IMR-90 (cell line): ENCODE measurements around the gene SREBF2. TPM values are rescaled to one million over a fixed set of nuclear protein-coding genes. Genes with fewer than 3 reads are reported as not detected.

Experiments
- ATAC-seq: fragments of 200-7000 bp; cut with Tn5 transposase; 2 replicates; pipeline ENCODE4 v1.9.1; 2020; ENCODE audit warnings: low read depth, mild to moderate bottlenecking, moderate library complexity
- BruUV-seq: library from RNA; stranded (reverse); fragments of 400-500 nt; replicated peaks from 2 replicates; lab custom pipeline; 2021; lab: Mats Ljungman, UMichigan
- CTCF ChIA-PET: fragments of 300-600 bp; formaldehyde crosslinking; extraction: SDS; loops from one replicate; lab custom pipeline; 2021; ENCODE audit warnings: antibody characterized with exemption; lab: Yijun Ruan, JAX
- POLR2A ChIA-PET: fragments of 300-600 bp; sonication (Branson Sonifier 250); formaldehyde crosslinking; loops from one replicate; lab custom pipeline; 2022; ENCODE audit warnings: antibody characterized with exemption; ENCODE audit not compliant: unreplicated experiment; lab: Charles Lee
- DNase-seq: peaks from one replicate; pipeline ENCODE4 v3.0.0; 2013
- H2AFZ ChIP-seq: replicated peaks from 2 replicates; pipeline ENCODE3; 2013; ENCODE audit warnings: low read length, mild to moderate bottlenecking; ENCODE audit not compliant: poor library complexity
- H2AK5ac ChIP-seq: 2 replicates; pipeline ENCODE4 v1.6.1; 2013; ENCODE audit warnings: low read depth, low read length, inconsistent platforms
- H2AK9ac ChIP-seq: replicated peaks from 2 replicates; pipeline ENCODE3; 2013; ENCODE audit warnings: mild to moderate bottlenecking, low read depth, low read length, moderate library complexity; ENCODE audit not compliant: poor library complexity
- H2BK120ac ChIP-seq: 2 replicates; pipeline ENCODE4 v1.6.1; 2013; ENCODE audit warnings: low read depth, low read length, inconsistent platforms
- H2BK15ac ChIP-seq: 3 replicates; pipeline ENCODE4 v1.6.1; 2013; ENCODE audit warnings: low read depth, low read length, inconsistent platforms
- H2BK20ac ChIP-seq: 2 replicates; pipeline ENCODE4 v1.6.1; 2013; ENCODE audit warnings: low read depth, mild to moderate bottlenecking, inconsistent platforms, low read length, moderate library complexity
- H2BK5ac ChIP-seq: 2 replicates; pipeline ENCODE4 v1.6.1; 2013; ENCODE audit warnings: mild to moderate bottlenecking, low read depth, low read length, inconsistent platforms; ENCODE audit not compliant: poor library complexity, severe bottlenecking
- H3K14ac ChIP-seq: replicated peaks from 2 replicates; pipeline ENCODE4 v1.6.1; 2013; ENCODE audit warnings: low read depth, low read length, inconsistent platforms
- H3K18ac ChIP-seq: 2 replicates; pipeline ENCODE4 v1.6.1; 2013; ENCODE audit warnings: low read depth, low read length, control low read depth
- H3K23ac ChIP-seq: 2 replicates; pipeline ENCODE4 v1.6.1; 2013; ENCODE audit warnings: low read depth, low read length, inconsistent platforms
- H3K27ac ChIP-seq: 2 replicates; pipeline ENCODE4 v1.5.1; 2013; ENCODE audit warnings: mild to moderate bottlenecking, control low read depth, low read length; ENCODE audit not compliant: insufficient read depth
- H3K27me3 ChIP-seq: 2 replicates; pipeline ENCODE4 v1.6.1; 2013; ENCODE audit warnings: low read length; ENCODE audit not compliant: control insufficient read depth, insufficient read depth
- H3K36me3 ChIP-seq: 2 replicates; pipeline ENCODE4 v1.6.1; 2013; ENCODE audit warnings: low read length, mixed read lengths; ENCODE audit not compliant: control insufficient read depth, insufficient read depth
- H3K4ac ChIP-seq: 2 replicates; pipeline ENCODE4 v1.6.1; 2013; ENCODE audit warnings: low read depth, low read length, inconsistent platforms
- H3K4me1 ChIP-seq: 2 replicates; pipeline ENCODE4 v1.6.1; 2013; ENCODE audit warnings: low read length, mixed read lengths; ENCODE audit not compliant: control insufficient read depth, insufficient read depth
- H3K4me2 ChIP-seq: 2 replicates; pipeline ENCODE4 v1.6.1; 2013; ENCODE audit warnings: low read depth, mild to moderate bottlenecking, control low read depth, low read length, moderate library complexity
- H3K4me3 ChIP-seq: 2 replicates; pipeline ENCODE4 v1.5.1; 2013; ENCODE audit warnings: low read depth, mild to moderate bottlenecking, control low read depth, low read length, moderate library complexity; ENCODE audit not compliant: insufficient read depth
- H3K56ac ChIP-seq: 2 replicates; pipeline ENCODE4 v1.6.1; 2013; ENCODE audit warnings: low read length, inconsistent platforms; ENCODE audit not compliant: insufficient read depth; ENCODE audit errors: extremely low read depth
- H3K79me1 ChIP-seq, 2 experiments: 2 replicates each; pipeline ENCODE4 v1.6.1; 2013; ENCODE audit warnings: low read length in 2 of 2, inconsistent platforms in 1 of 2, low read depth in 1 of 2
- H3K9ac ChIP-seq: 2 replicates; pipeline ENCODE4 v1.6.1; 2013; ENCODE audit warnings: low read depth, low read length, control low read depth
- H3K9me1 ChIP-seq: 2 replicates; pipeline ENCODE4 v1.6.1; 2013; ENCODE audit warnings: low read length, inconsistent platforms; ENCODE audit not compliant: insufficient read depth
- H3K9me3 ChIP-seq: 2 replicates; pipeline ENCODE4 v1.6.1; 2013; ENCODE audit warnings: low read length; ENCODE audit not compliant: control insufficient read depth, insufficient read depth
- H4K20me1 ChIP-seq: 2 replicates; pipeline ENCODE4 v1.6.1; 2013; ENCODE audit warnings: low read length, inconsistent platforms; ENCODE audit not compliant: insufficient read depth
- H4K5ac ChIP-seq: 2 replicates; pipeline ENCODE4 v1.6.1; 2013; ENCODE audit warnings: mild to moderate bottlenecking, low read depth, low read length, control low read depth
- H4K8ac ChIP-seq, 2 experiments: 2 replicates each; pipeline ENCODE4 v1.6.1; 2013; ENCODE audit warnings: low read depth in 2 of 2, low read length in 2 of 2, control low read depth in 1 of 2, inconsistent platforms in 1 of 2
- H4K91ac ChIP-seq: 2 replicates; pipeline ENCODE4 v1.6.1; 2013; ENCODE audit warnings: low read depth, low read length, inconsistent platforms; ENCODE audit not compliant: insufficient read depth
- BHLHE40 ChIP-seq: fragments of 150-350 bp; IDR thresholded peaks from 2 replicates; pipeline ENCODE4 v1.6.1; 2016; ENCODE audit warnings: mild to moderate bottlenecking, low read depth, low read length
- CEBPB ChIP-seq: IDR thresholded peaks from 2 replicates; pipeline ENCODE4 v1.6.1; 2012; ENCODE audit warnings: low read depth, low read length, improper control_type of control experiment
- CHD1 ChIP-seq: IDR thresholded peaks from 2 replicates; pipeline ENCODE4 v1.6.1; 2012; ENCODE audit warnings: low read depth, low read length, improper control_type of control experiment
- CTCF ChIP-seq: conservative IDR thresholded peaks from 2 replicates; pipeline ENCODE4 v1.5.1; 2012; ENCODE audit warnings: mild to moderate bottlenecking, low read depth, low read length, improper control_type of control experiment
- FOS ChIP-seq: fragments of 150-350 bp; IDR thresholded peaks from 2 replicates; pipeline ENCODE4 v1.6.1; 2016; ENCODE audit warnings: low read depth, low read length
- MAFK ChIP-seq: IDR thresholded peaks from 2 replicates; pipeline ENCODE4 v1.6.1; 2012; ENCODE audit warnings: low read depth, low read length, improper control_type of control experiment
- MAZ ChIP-seq: IDR thresholded peaks from 2 replicates; pipeline ENCODE4 v1.6.1; 2012; ENCODE audit warnings: low read depth, mild to moderate bottlenecking, low read length, improper control_type of control experiment, moderate library complexity, borderline replicate concordance
- MXI1 ChIP-seq: IDR thresholded peaks from 2 replicates; pipeline ENCODE4 v1.6.1; 2012; ENCODE audit warnings: low read depth, mild to moderate bottlenecking, low read length, moderate library complexity, borderline replicate concordance
- NFE2L2 ChIP-seq: fragments of 150-350 bp; IDR thresholded peaks from 2 replicates; pipeline ENCODE4 v1.6.1; 2016; ENCODE audit warnings: low read depth, mild to moderate bottlenecking, low read length
- POLR2A ChIP-seq: IDR thresholded peaks from 2 replicates; pipeline ENCODE4 v1.6.1; 2012; ENCODE audit warnings: mild to moderate bottlenecking, low read depth, low read length
- RAD21 ChIP-seq: IDR thresholded peaks from 2 replicates; pipeline ENCODE4 v1.6.1; 2012; ENCODE audit warnings: low read length, improper control_type of control experiment
- RCOR1 ChIP-seq: IDR thresholded peaks from 2 replicates; pipeline ENCODE4 v1.6.1; 2012; ENCODE audit warnings: mild to moderate bottlenecking, low read length, improper control_type of control experiment; ENCODE audit not compliant: insufficient replicate concordance
- RFX5 ChIP-seq: IDR thresholded peaks from 2 replicates; pipeline ENCODE4 v1.8.0; 2012; ENCODE audit warnings: low read depth, mild to moderate bottlenecking, low read length, moderate library complexity
- SMC3 ChIP-seq: fragments of 150-350 bp; IDR thresholded peaks from 2 replicates; pipeline ENCODE4 v1.6.1; 2016; ENCODE audit warnings: low read depth, mild to moderate bottlenecking, antibody characterized with exemption, low read length, moderate library complexity
- USF2 ChIP-seq: fragments of 150-350 bp; IDR thresholded peaks from 2 replicates; pipeline ENCODE4 v1.6.1; 2017; ENCODE audit warnings: mild to moderate bottlenecking, antibody characterized with exemption, low read length, low read depth
- WGBS, 2 experiments: methylation state at CpG; one replicate each; pipeline versions ENCODE4 v1.1.5 to v1.1.7; 2013; ENCODE audit warnings: missing lambda C conversion rate in 2 of 2; ENCODE audit not compliant: insufficient read length in 1 of 2; ENCODE audit errors: extremely low coverage in 2 of 2; 5-methylcytosine and 5-hydroxymethylcytosine counted together
- dilution Hi-C: fragments of 300-500 bp; cut with HindIII; formaldehyde crosslinking; loops from one replicate; pipeline ENCODE4 v1.14.3; 2018; ENCODE audit warnings: low sequenced_read_pairs; ENCODE audit not compliant: unreplicated experiment
- in situ Hi-C: fragments of 300-500 bp; cut with MboI; formaldehyde crosslinking; loops from 3 replicates; pipeline ENCODE4 v1.14.3; 2019; ENCODE audit warnings: low sequenced_read_pairs, inconsistent platforms, mixed read lengths
- intact Hi-C: fragments of 100-400 bp; cut with micrococcal nuclease; formaldehyde crosslinking; loops from 2 replicates; pipeline ENCODE4 v1.10.0; 2022
- polyA plus RNA-seq, 3 experiments: library from polyadenylated mRNA; depleted of rRNA; stranded (reverse); fragments of >200 nt; gene quantifications; 2 replicates each; pipeline ENCODE4 v1.2.3, GENCODE V29; 2012; ENCODE audit warnings: low replicate concordance in 1 of 3
- total RNA-seq: library from RNA; depleted of rRNA; stranded (reverse); fragments of >200 nt; gene quantifications from 2 replicates; pipeline ENCODE4 v1.2.3, GENCODE V29; 2012
- TF ChIP-seq, protein P1 (sequence below): fragments of 150-350 bp; IDR thresholded peaks from 2 replicates; pipeline ENCODE4 v1.6.1; 2016; ENCODE audit warnings: low read depth, mild to moderate bottlenecking, low read length, moderate library complexity, borderline replicate concordance

SREBF2 gene
- total and polyA plus RNA-seq, 2 of the 4 experiments (the other 2 are of a cell fraction) = 8.1 to 47.4 TPM

DNA sequence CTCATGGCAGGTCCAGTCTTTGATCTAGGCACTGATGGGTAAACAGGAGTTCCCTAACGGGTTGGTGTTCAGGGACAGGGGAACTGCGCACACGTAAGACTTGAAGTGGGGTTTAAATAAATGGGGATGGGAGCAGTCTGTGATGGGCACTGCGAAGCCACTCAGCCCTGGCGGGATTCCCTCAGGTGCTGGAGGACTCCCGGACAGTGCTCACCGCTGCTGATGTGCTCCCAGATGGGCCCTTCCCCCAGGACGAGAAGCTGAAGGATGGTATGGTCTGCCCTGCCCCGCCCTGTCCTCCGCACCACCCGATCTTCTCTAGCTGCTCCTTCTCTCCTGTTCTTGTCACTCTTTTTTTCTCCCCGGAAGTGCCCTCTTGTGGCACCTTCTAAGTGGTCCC lies 22.9 kb upstream of the SREBF2 start:
- Histone ChIP-seq H4K91ac (no peak overlapping the region), H3K4ac (no peak overlapping the region), H4K20me1 (no peaks in the 10 kb centered on the region), H3K9me3 (no peaks in the 10 kb centered on the region), H2BK20ac (no peak overlapping the region), H4K8ac (no peak overlapping the region), H3K14ac (no peak overlapping the region), H2BK5ac (no peak overlapping the region), H2AK5ac (no peak overlapping the region), H3K27ac (no peak overlapping the region), H2AFZ (no peak overlapping the region), H3K27me3 (no peaks in the 10 kb centered on the region), H3K4me3 (no peak overlapping the region), H3K18ac (no peak overlapping the region), H3K4me1 (no peaks in the 10 kb centered on the region), H3K9ac (no peak overlapping the region), H3K79me1 (peaks cover 2 to 12% of the 10 kb centered on the region in 2 experiments; a peak in 2 of 4 replicates), H3K23ac (no peak overlapping the region), H3K56ac (no peak overlapping the region), H2BK120ac (no peak overlapping the region), H3K9me1 (peaks cover 12% of the 10 kb centered on the region), H4K5ac (no peak overlapping the region), H2BK15ac (no peak overlapping the region), H2AK9ac (no peak overlapping the region), H3K36me3 (peaks cover 6% of the 10 kb centered on the region; the same call in 1 of the 2 replicates), H3K4me2 (no peak overlapping the region)
- ChIA-PET POLR2A (no interaction called here), CTCF (no interaction called here)
- TF ChIP-seq, protein P1, sequence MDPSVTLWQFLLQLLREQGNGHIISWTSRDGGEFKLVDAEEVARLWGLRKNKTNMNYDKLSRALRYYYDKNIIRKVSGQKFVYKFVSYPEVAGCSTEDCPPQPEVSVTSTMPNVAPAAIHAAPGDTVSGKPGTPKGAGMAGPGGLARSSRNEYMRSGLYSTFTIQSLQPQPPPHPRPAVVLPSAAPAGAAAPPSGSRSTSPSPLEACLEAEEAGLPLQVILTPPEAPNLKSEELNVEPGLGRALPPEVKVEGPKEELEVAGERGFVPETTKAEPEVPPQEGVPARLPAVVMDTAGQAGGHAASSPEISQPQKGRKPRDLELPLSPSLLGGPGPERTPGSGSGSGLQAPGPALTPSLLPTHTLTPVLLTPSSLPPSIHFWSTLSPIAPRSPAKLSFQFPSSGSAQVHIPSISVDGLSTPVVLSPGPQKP = no peak
- TF ChIP-seq CHD1 = no peak
- no peak for TF ChIP-seq MAFK
- TF ChIP-seq POLR2A = no peak
- TF ChIP-seq CEBPB = no peak
- no peak for TF ChIP-seq BHLHE40
- TF ChIP-seq SMC3 = no peak
- no peak for TF ChIP-seq MXI1
- no peak for TF ChIP-seq RAD21
- TF ChIP-seq NFE2L2 = no peak
- TF ChIP-seq MAZ = no peak
- TF ChIP-seq CTCF = no peak
- no peak for TF ChIP-seq USF2
- TF ChIP-seq FOS = no peak
- no peak for TF ChIP-seq RFX5
- no peak for TF ChIP-seq RCOR1
- dilution Hi-C loops = no loop called here
- 83% methylated on average over 7 of the region's 12 CpGs; no CpG with 5 or more reads in 1 of the 2 experiments for WGBS, 2 experiments
- intact Hi-C loops = no loop called here
- DNase-seq (no peak), ATAC-seq (no peak)
- no TSS peak for BruUV-seq
- in situ Hi-C loops = no loop called here
